ENCODE results near the gene SLC6A4. TPM values are rescaled to one million over a fixed set of nuclear protein-coding genes. Genes with fewer than 3 reads are reported as not detected.
"Not testable (repeated sequence)": the region's sequence is repeated elsewhere in the genome, so short reads cannot be mapped to it uniquely, and the experiment has no call there.

The SLC6A4 gene
- polyA plus RNA-seq, 3 donors: 0.66 to 0.90 (median 0.71) TPM

DNA sequence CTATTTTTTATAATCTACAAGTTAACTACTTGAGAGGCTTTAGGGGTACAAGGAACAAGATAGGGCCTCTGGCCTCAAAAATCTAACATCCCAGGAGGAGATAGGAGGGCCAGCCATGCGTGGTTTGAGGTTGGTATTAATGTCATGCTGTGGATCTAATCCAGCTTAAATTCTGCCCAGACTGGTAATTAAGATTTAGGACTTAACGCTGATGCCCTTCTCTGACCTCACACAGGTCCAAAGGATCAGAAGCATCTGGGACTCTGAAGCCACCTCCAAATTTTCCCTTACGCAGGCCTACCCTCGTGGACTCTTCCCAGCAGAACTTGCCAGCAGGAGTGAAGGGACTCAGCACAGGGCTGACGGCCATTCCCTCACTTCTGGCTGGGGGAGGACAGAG is 15.1 kb downstream of the SLC6A4 start:
- DNase-seq: no peak

DNA sequence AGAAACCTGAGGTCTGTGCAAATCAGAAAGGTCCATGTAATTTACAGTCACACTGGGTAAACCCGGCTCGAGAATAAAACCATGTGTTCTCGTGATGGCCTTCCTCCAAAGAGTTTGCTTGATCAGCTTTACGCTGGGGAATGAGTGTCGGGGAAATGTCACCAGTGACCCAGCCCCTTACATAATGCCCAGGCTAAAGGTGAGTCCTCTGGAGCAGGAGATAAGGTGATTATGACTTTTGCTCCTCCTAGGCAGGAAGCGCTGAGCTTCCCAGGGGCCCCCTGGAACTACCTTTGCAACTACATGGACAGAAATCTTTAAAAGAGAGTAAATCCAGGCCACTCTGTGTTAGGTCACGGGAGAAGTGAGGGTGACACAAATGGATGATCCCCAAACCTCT is 15.7 kb downstream of the SLC6A4 start:
- DNase-seq: no peak

DNA sequence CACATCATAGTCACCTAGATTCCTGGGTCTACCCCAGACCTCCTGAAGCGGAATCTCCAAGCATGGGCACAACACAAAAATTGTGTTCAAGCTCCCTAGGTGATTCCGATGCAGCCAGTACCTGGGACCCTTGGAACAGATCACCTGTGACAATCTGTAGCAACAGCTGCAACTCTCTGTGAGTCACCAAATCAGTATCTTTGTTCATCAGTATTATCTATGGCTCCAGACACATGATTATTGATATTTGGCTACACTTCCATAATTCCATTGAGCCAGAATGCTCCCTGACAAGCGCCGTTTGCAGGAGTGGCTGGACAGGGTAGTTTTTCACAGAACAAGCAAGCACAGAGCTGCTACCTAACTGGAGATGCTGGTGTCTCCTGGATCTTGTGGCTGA is 16.2 kb downstream of the SLC6A4 start:
- DNase-seq: no peak

DNA sequence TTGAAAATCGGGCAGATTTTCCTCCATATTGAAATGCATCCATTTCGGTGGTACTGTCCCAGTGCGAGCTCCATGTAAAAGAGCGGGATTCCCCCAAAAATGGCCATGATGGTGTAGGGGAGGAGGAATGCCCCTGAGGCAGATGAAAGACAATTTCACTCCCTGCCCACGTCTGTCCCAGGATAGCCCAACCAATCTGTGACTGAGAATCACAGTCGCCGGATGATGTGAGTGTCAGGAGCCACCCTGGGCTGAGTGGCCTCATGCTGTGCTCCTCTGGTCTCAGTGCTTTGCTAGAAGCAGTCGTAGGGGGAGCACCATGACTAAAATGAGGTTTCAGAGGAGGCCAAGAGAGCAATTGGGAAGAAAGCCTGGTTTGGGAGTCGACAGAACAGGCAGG is 16.7 kb downstream of the SLC6A4 start:
- DNase-seq: no peak

DNA sequence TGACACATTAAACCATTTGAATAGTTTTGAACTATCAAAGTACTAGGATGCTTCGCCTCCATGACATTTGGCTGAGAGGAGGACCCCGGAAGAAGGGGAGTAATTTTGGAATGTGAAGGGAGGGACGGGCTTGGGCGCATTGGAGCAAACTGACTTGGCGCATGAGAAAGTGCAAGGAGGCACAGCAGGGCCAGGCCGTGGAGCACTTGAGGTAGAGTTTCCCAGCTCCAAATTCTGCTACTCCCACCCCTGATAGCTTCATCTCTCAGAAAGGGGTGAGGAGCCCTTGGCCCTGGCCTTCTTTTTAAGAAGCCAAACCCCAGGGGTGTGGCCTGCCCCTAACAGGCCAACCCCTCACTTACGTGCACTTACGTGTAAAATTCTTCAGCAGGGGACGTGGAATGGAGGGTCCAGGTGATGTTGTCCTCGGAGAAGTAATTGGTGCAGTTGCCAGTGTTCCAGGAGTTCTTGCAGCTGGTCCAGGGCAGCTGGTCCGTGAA is 17.7 kb downstream of the SLC6A4 start:
- DNase-seq: no peak

DNA sequence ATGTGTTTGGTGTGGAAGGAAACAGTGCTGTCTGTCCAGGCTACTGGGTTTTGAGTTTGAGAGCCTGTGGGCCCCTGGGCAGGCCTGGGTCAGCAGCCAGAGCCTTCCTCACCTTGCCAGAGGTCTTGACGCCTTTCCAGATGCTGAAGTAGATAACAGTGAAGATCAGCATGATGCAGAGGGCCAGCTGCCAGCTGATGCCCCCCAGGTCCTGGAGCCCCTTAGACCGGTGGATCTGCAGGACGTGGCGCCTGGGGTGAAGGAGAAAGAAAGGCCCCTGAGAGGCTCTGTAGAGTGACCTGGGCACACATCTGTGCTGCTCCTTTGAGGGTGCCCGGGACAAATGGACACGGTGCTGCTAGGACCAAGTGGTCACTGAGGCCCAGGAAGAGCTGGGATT is 18.4 kb downstream of the SLC6A4 start:
- DNase-seq: no peak

DNA sequence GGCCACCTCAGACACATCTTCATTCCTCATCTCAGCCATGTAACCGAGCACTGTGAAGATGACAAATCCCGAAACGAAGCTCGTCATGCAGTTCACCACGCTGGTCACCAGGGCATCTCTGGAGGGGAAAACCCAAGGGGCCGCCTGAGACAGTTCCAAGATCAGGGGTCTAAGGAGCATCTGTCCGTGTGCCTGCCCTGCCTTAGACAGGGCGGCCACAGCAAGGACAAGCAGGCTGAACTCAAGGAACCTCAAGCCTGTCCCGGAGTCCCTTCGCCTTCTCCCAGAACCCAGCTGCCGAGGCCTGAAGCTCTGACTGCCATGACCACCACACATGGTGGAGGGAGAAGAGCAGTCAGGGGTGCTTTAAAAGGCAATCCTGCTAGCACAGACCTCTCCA is 22.7 kb downstream of the SLC6A4 start:
- no peak for DNase-seq

DNA sequence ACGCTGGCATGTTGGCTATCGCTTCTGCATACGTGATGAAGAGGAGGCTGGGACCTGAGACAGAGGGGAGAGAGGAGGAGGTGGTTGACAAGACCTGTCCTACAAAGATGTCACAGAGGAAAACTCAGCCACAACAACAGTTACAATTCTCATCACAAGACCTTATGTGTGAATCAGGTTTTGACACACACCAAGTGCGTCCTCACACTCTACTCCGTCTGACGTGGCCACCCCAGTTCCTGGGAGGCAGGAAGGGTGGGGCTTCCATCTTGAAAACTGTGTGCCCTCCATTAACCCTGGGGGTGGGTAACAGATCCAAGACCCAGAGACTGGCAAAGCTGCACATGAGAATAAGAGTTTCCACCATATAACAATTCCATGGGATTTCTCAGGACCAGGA is 24.1 kb downstream of the SLC6A4 start:
- DNase-seq: no peak

DNA sequence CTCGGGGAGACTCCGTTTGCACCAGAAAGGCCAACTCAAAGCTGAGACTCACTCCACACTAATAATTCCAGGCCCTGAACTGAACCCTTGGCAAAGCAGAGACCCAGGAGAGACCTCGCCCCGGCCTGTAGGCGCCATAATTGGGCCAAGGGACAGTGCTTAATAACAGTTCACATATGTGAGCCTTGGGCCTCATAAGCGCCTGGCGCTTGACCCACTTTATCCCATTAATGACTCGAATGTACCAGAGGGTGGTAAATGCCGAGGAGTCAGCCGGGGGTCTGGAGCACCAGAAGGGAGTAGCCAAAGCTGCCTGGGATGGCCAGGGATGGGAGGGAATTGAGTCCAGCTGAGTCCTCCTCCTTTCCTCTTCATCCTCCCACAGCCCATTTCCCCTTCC is 24.6 kb downstream of the SLC6A4 start:
- no peak for DNase-seq

DNA sequence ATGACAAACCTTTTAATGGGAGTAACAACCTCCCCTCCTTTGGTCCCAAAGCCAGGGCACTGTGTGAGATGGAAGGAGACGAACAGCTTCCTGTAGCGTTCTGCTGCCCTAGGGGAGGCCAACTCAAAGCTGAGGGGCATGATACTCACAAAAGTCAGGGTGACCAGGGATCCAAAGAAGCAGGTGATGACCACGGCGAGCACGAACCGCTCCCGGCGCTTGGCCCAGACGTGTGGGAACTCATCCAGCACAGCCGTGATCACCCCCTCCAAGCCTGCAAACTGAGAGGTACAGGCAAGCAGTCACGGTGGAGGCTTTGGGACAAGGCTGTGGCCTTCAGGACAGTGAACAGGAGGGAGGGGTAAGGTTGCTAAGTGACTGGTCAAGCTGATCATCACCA is 25.1 kb downstream of the SLC6A4 start:
- DNase-seq: no peak

DNA sequence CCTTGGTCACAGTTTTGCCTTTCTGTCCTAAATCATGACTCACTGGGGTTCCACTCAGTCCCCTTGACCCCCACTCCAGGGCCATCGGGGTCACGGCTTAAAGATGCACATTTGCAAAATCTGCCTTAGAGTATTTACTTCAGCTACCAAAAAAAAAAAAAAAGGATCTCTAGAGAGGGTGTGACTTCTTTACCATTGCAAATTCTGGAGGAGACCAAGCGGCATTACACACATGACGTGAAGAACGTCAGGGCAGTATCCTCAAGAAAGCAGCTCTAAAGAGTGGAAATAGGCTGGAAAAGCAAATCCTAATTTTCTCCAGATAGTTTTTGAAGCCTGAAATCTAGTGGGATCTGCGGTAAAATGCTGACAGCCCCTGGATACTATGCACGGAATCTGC is 25.6 kb downstream of the SLC6A4 start:
- DNase-seq: no peak

DNA sequence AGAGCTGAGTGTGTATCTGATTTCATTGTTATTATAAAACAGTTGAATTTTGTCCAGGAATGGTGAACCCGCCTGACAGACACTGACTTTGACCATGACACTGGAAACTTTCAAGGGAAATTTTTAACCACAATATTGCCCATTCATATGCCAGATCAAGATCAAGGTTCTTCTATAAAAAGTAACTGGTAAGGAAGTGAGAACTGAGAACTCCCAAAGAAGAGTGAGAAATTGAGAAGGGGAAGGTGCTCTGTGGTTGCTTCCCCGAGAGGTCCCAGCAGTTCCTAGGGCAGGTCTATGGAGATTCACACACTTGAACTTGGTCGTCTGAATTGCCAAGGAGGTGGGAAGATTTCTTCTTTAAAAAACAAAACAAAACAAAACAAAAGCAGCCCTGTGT is 27.3 kb downstream of the SLC6A4 start:
- no peak for DNase-seq

DNA sequence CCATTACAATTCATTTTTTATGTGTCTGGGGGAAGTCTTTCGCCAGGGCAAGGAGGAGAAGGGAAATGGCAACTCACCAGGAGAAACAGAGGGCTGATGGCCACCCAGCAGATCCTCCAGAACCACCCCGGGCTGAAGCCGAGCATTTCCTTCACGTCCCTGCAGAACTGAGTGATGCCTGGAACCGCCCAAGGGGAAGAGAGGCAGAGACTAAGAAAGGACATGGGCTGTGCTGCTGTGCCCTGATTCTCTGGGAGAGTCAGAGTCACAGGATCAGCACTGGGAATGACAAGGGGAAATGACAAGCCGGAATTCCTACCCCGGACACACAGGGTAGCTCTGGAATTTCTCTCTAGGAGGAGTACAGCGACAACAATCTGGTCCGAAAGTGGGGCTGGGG is 27.8 kb downstream of the SLC6A4 start:
- no peak for DNase-seq

DNA sequence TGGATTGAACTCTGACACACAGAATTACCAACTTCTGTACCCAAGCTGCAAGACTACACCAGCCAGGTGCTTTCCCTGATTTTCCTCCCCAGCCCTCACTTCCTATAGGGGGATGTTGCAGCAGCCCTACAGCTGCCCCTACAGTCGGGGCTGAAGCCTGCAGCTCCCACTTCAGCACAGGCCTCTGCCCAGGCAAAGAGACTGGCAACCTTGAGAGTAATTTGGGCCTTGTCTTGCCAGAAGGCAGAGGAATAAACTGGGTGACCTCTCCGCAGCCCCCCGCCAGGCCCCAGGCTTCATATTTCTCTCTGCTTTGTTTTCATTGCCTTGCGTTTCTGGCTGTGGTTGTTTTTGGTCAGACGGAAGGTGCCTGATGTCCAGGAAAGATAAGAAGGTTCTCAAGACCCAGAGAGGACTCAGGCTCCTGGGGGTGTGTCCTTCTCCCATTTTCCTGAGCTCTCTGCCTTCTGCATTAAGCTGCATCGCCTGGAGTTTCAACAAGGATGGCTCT is 32.0 kb downstream of the SLC6A4 start:
- no peak for DNase-seq

DNA sequence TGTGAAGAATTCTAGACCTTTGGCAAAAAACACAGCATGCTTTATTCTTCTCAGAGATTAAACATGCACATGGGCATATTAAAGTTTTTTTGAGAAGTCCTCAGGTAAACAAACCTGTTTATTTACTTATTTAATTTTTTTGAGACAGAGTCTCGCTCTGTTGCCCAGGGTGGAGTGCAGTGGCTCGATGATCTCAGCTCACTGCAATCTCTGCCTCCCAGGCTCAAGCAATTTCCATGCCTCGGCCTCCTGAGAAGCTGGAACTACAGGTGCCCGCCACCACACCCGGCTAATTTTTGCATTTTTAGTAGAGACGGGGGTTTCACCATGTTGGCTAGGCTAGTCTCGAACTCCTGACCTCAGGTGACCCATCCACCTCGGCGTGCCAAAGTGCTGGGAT is 34.8 kb downstream of the SLC6A4 start:
- not testable (repeated sequence) for DNase-seq

DNA sequence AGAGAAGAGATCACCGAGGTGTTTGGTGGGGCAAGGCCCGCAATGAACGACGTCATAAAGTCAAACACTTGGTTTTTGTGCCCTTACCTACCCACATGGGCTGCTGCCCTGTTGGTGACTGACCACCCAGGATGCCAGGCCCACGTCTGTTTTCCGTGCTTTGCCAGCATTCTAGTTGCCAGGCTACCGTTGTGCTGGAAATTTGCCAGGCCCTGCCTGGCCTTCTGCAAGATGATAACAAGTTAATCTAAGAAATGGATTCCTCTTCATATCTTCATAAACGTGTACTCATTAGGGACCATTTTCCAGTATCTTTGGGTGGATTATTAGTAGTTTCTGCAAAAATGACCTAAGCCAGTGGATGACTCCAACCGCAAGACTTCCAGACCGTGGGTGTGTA is 35.4 kb downstream of the SLC6A4 start:
- DNase-seq: no peak

DNA sequence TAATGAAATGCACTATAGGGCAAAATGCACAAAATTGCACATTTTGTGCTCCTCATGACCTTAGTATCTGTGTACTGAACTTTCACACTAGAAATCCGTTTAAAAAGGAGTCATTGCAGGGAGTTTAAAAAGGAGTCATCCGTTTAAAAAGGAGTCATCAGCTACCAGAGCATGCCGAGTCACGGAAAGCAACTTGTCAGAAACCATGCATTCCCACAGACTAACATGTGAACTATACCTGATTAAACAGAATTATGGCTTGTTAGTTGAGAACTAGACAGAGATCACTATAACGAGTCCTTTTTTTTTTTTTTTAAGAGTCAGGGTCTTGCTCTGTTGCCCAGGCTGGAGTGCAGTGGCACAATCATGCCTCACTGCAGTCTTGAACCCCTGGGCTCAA is 35.9 kb downstream of the SLC6A4 start:
- no peak for DNase-seq

DNA sequence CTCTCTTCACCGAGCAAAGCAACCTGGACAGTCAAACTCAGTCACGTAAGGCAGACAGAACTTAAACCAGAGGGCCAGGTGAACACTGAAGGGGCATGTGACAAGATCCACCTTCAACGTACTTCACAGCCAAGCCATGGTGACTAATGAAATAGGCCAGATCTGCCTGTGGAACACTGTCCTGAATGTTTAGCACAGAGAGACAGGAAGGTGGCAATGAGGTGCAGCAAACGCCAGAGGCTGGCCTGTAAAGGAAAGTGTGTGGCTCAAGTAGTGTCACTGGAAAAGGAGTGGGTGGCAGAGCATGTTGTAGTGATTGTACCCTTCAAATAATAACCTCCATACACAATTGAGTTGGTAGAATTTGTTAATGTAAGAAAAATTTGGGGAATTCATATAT is 38.1 kb downstream of the SLC6A4 start:
- DNase-seq: no peak

DNA sequence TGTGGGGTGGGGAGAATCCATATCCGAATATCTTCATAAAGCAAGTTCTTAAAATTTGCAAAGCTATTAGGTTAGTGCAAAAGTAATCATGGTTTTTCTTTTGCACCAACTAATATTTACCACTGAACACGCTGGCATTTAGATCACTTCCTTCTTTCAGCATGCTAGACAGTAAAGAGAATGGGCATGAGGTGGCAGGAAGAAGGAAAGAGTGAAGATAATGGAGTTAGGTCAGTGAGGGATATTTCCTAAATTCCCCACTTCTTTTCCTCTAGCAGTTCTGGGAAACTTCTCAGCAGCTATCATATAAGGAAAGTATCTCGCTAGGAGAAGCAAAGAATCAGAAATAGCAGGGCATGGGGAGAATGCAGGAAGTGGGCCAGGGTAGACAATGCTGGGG is 39.0 kb downstream of the SLC6A4 start:
- no peak for DNase-seq

DNA sequence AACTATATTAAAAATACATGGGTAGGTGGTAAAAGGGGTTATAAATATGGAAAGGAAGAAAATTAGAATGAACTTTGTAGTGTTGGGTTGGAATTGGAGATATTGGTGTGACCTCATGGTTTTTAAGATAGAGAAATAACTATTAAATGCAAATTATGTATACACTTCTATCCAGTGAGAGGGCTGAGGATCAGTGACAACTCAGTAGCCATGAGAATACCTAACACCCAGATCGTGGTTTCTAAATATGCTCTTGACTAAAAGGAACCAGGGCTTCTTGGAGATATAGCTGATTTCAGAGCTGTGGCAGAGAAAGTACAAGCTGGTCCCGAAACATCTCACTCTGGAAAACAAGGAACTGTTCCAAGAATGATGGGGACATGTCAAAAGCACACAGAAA is 44.4 kb downstream of the SLC6A4 start:
- no peak for DNase-seq

DNA sequence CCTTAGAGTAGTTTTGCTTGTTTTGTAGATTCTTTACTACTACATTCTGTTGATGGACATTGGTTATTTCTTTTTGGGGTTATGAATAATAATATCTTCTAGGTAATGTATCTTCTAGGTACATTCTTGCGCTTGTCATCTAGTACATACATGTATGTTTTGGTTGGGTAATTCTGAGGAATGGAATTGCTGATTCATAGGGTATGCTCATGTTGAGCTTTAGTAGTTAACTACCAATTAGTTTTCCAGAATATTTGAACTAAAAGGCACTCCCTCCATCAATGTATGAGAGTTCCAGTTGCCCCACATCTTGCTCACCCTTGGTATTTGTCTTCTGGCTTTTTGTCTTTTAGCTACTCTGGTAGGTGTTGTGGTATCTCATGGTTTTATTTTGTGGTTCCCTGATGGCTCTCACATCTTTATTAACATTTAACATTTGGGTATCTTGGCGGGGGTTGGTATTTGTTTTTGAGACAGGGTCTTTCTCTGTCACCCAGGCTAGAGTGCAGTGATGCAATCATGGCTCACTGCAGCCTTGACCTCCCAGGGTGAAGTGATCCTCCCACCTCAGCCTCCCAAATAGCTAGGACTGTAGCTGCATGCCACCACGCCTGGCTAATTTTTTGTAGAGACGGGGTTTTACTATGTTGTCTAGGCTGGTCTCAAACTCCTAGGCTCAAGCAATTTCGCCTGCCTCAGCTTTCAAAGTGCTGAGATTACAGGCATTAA is 47.1 kb downstream of the SLC6A4 start:
- no peak for DNase-seq

DNA sequence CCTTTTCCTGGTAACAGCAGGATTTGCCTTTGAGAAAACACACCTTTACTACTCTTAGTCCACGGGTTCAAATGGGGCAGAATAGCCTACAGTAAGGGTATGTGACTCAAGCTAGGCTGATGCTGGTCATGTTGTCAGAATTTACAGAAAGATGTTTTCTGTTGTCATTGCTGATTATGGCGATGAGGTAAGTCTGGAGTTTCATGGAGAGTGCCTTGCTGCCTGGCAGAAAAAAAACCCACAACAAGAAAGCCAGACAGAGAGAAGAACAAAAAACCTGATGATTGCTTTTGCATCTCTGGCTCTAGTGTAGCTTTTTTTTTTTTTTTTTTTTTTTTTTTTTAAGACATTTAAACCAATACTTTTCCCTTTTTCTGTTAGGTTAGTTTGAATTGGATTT is 47.9 kb downstream of the SLC6A4 start:
- DNase-seq: no peak

DNA sequence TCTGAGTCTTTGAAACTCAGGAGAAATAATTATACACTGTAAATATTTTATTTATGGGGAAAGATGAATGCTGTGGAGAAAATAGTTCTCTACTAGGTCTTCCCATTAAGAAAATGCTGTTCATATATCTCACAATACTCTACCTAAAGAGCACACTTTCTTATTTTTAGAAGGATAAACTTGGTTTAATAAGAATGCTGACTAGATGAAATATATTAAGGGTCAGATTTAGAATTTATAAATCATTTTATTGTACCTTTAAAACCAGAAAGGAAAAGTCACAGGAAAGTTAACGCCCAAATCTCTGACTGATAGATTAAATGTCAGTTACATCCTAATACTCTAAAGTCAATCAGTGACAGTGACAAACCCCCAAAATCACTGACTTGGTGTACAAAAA is 48.7 kb downstream of the SLC6A4 start:
- no peak for DNase-seq

DNA sequence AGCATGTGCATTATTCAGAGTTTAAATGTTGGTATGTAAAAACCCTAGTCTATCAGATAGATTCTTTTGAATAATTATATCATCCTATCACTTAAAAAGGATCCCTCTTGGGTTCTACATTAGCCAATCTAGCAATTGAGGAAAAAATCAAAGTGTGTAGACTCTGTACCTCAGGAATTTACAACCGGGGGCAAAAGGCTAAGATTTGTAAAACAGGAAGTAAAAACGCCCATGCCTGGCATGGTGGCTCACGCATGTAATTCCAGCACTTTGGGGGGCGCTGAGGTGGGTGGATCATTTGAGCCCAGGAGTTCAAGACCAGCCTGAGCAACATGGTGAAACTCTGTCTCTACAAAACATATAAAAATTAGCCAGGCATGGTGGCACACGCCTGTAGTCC is 58.6 kb downstream of the SLC6A4 start:
- no peak for DNase-seq
